Esophagus squamous epithelium (tissue), 4 donors: ENCODE results near the gene MAML3.

Experiments
- POLR2A ChIP-seq, 4 donors: fragments of 450-650 bp; IDR thresholded peaks; one replicate each; pipeline ENCODE4 v1.6.1; 2017; ENCODE audit warnings: antibody characterized with exemption in 4 of 4, mild to moderate bottlenecking in 4 of 4, moderate library complexity in 3 of 4
- TF ChIP-seq, protein P1 (sequence below), 6 experiments: fragments of 450-650 bp in 4 of 6; fragments of 200-600 bp in 2 of 6; sonication (generic) in 2 of 6; IDR thresholded peaks; one replicate each; pipeline ENCODE4 v1.5.1; 2016 to 2019; ENCODE audit warnings: antibody characterized with exemption in 6 of 6, mild to moderate bottlenecking in 4 of 6, moderate library complexity in 4 of 6

DNA sequence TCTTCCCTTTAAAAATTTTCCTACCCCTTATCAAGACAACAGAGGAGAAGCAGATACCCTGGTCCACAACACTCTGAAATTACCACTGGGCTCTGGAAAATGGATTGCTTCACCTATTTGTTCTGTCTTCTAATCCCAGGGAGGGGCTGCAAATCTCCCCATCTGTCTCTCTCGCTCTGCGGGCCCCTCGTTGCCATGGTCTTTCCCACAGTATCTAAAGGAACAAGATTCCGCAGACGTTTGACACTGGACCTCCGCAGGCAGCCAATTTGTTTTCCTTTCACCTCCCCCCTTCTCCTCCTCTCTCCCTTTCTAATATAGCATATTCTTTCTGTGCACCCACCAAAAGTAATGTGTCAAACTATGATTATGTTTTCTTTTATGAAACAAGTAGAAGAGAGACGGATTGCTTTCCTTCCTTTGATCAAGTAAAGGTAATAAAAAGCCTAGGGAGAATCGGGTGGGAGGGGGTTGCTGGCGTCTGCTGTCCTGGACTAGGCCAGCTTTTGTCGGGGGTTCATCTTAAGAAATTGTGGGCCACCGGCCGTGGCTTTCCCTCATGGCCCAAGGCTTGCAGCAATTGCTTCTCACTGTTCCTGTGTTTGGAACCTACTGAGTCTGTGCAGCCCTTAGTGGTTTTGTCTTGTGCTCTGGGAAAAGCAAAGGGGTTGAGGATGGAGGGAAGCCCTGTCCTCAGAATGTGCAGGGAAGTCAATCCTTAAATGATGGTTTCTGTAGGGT lies 407.4 kb downstream of the MAML3 start:
- TF ChIP-seq, protein P1, sequence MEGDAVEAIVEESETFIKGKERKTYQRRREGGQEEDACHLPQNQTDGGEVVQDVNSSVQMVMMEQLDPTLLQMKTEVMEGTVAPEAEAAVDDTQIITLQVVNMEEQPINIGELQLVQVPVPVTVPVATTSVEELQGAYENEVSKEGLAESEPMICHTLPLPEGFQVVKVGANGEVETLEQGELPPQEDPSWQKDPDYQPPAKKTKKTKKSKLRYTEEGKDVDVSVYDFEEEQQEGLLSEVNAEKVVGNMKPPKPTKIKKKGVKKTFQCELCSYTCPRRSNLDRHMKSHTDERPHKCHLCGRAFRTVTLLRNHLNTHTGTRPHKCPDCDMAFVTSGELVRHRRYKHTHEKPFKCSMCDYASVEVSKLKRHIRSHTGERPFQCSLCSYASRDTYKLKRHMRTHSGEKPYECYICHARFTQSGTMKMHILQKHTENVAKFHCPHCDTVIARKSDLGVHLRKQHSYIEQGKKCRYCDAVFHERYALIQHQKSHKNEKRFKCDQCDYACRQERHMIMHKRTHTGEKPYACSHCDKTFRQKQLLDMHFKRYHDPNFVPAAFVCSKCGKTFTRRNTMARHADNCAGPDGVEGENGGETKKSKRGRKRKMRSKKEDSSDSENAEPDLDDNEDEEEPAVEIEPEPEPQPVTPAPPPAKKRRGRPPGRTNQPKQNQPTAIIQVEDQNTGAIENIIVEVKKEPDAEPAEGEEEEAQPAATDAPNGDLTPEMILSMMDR (IDR thresholded peaks at IDR 0.05), result no peak
- TF ChIP-seq POLR2A (IDR thresholded peaks at IDR 0.05), result no peak
